Mammary epithelial cell (primary cell): ENCODE data around the gene DGKZ.

Source experiments
- EZH2 ChIP-seq: IDR thresholded peaks from 2 replicates; pipeline ENCODE4 v1.6.1; 2012; ENCODE audit warnings: low read length, inconsistent platforms, borderline replicate concordance
- TF ChIP-seq, protein P1 (sequence below), 2 donors: IDR thresholded peaks in 1 of 2; conservative IDR thresholded peaks in 1 of 2; 2 replicates each; pipeline ENCODE4 v1.5.1; 2011 to 2012; ENCODE audit warnings: inconsistent platforms in 2 of 2, low read length in 2 of 2, mild to moderate bottlenecking in 2 of 2, control low read depth in 1 of 2, low read depth in 1 of 2; ENCODE audit not compliant: insufficient read depth in 1 of 2; ENCODE audit errors: extremely low read depth in 1 of 2

DNA sequence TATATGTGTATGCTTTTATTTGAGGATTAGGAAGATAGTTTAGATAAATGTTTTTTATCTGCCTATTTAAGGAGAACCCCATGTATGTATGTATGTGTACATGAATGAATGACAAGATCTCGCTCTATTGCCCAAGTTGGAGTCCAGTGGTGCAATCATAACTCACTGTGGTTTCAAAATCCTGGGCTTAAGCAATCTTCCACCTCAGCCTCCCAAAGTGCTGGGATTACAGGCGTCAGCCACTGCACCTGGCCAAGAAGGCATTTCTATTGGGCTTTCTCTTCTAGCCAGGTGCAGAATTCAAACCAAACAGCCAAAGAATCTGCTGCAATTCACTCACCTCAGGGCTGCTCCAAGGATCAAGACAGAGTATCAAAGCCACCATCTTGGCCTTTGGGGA lies 25.5 kb upstream of the DGKZ start:
- TF ChIP-seq EZH2, result no peak
- TF ChIP-seq, protein P1, sequence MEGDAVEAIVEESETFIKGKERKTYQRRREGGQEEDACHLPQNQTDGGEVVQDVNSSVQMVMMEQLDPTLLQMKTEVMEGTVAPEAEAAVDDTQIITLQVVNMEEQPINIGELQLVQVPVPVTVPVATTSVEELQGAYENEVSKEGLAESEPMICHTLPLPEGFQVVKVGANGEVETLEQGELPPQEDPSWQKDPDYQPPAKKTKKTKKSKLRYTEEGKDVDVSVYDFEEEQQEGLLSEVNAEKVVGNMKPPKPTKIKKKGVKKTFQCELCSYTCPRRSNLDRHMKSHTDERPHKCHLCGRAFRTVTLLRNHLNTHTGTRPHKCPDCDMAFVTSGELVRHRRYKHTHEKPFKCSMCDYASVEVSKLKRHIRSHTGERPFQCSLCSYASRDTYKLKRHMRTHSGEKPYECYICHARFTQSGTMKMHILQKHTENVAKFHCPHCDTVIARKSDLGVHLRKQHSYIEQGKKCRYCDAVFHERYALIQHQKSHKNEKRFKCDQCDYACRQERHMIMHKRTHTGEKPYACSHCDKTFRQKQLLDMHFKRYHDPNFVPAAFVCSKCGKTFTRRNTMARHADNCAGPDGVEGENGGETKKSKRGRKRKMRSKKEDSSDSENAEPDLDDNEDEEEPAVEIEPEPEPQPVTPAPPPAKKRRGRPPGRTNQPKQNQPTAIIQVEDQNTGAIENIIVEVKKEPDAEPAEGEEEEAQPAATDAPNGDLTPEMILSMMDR (conservative IDR thresholded peaks at IDR 0.05 in 1 of 2, IDR thresholded peaks at IDR 0.05 in 1 of 2; ENCODE audit: extremely low read depth in 1 of 2, insufficient read depth in 1 of 2, low read depth in 1 of 2, low read length in 2 of 2), result no peak
